Ectodermal cell (in vitro differentiated cells): ENCODE results near the gene ITGB1BP1.
A peak's percentile ranks its signal among the peaks of the same experiment; 100 is the strongest.
"Not testable (repeated sequence)": the region's sequence is repeated elsewhere in the genome, so short reads cannot be mapped to it uniquely, and the experiment has no call there.

Experiments used
- H3K27ac ChIP-seq: 2 replicates; pipeline ENCODE4 v1.7.0; 2013; ENCODE audit warnings: mild to moderate bottlenecking, low read depth, low read length; ENCODE audit not compliant: insufficient read depth, poor library complexity, severe bottlenecking
- H3K27me3 ChIP-seq: 2 replicates; pipeline ENCODE4 v1.7.0; 2013; ENCODE audit warnings: mild to moderate bottlenecking, low read length; ENCODE audit not compliant: insufficient read depth, control insufficient read depth, poor library complexity, severe bottlenecking
- H3K36me3 ChIP-seq: one replicate; pipeline ENCODE4 v1.7.0; 2013; ENCODE audit warnings: low read length; ENCODE audit not compliant: control insufficient read depth, insufficient read depth
- H3K4me1 ChIP-seq: one replicate; pipeline ENCODE4 v1.7.0; 2013; ENCODE audit warnings: low read length; ENCODE audit not compliant: control insufficient read depth, insufficient read depth
- H3K4me3 ChIP-seq: 2 replicates; pipeline ENCODE4 v1.7.0; 2013; ENCODE audit warnings: low read depth, low read length, control low read depth; ENCODE audit not compliant: insufficient read depth
- H3K9me3 ChIP-seq: 2 replicates; pipeline ENCODE4 v1.7.0; 2013; ENCODE audit warnings: mild to moderate bottlenecking, low read length, moderate library complexity; ENCODE audit not compliant: control insufficient read depth
- WGBS, 2 experiments: methylation state at CpG; one replicate each; pipeline ENCODE4 v1.1.7; 2013; ENCODE audit warnings: missing lambda C conversion rate in 2 of 2; 5-methylcytosine and 5-hydroxymethylcytosine counted together

Gene ITGB1BP1

DNA sequence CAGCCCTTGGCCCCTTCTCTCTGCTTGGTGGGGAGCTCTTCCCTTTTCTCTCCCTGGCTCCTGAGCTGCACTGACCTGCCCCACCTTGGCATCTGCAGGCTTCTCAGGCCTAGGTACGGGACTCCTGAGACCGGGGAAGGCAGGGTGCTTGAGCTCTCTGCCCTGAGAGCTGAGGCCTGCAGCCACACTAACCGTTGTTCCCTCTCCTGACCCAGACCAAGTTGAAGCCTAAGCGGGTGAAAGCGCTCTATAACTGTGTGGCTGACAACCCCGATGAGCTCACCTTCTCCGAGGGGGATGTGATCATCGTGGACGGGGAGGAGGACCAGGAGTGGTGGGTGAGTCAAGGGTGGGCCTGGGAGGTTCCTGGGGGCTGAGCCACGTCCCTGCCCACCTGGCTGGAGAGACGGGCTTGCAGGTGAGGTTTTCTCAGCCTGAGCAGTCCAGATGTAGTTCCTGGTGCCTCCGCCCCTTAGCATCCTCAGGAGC is 22.2 kb downstream of the ITGB1BP1 start:
- WGBS, 2 experiments, result 92 to 94% methylated on average over 12 of the region's 12 CpGs
- no peak overlapping the region for H3K27ac ChIP-seq
- H3K4me1 ChIP-seq, result no peaks in the 10 kb centered on the region
- no peak overlapping the region for H3K4me3 ChIP-seq
- no peaks in the 10 kb centered on the region for H3K9me3 ChIP-seq
- H3K27me3 ChIP-seq, result no peaks in the 10 kb centered on the region
- peaks cover 4% of the 10 kb centered on the region for H3K36me3 ChIP-seq

DNA sequence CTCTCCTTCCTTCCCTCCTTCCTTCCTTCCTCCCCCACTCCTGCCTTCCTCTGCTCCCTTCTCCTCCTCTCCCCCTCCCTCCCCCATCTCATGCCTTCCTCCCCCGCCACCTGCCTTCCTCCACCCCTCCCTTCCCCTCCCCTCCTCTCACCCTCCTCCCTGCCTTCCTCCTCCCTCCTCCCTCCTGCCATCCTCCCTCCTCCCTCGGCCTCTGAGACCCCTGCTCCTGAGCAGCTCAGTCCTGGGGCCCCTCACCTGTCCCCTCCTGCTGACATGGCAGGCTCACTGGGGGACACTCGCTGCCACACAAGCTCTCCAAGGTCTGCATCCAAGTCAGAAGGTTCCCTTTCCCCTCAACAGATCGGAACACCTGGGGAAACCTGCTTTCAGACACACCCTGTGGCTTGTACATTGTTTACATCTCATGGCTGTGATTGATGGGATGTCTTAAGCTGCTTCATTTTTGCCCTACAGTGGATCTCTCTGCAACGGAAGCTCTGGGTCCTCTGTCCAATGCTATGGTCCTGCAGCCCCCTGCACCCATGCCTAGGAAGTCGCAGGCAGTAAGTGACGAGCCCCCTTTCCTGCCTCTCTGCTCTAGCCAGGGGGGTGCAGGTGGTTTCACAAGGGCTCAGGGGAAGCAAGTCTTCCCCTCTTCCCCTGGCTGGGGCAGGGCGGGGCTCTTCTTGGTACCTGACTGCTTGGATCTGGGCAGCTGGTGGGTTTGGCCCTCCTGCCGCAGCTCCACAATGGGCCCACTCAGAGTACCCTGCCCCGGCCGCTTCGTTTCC is 22.9 kb downstream of the ITGB1BP1 start:
- Histone ChIP-seq H3K27me3 (no peaks in the 10 kb centered on the region), H3K27ac (no peak overlapping the region), H3K4me3 (no peak overlapping the region), H3K4me1 (no peaks in the 10 kb centered on the region), H3K9me3 (no peaks in the 10 kb centered on the region), H3K36me3 (peaks cover 4% of the 10 kb centered on the region)
- 77 to 81% methylated on average over 11 to 12 of the region's 12 CpGs for WGBS, 2 experiments

DNA sequence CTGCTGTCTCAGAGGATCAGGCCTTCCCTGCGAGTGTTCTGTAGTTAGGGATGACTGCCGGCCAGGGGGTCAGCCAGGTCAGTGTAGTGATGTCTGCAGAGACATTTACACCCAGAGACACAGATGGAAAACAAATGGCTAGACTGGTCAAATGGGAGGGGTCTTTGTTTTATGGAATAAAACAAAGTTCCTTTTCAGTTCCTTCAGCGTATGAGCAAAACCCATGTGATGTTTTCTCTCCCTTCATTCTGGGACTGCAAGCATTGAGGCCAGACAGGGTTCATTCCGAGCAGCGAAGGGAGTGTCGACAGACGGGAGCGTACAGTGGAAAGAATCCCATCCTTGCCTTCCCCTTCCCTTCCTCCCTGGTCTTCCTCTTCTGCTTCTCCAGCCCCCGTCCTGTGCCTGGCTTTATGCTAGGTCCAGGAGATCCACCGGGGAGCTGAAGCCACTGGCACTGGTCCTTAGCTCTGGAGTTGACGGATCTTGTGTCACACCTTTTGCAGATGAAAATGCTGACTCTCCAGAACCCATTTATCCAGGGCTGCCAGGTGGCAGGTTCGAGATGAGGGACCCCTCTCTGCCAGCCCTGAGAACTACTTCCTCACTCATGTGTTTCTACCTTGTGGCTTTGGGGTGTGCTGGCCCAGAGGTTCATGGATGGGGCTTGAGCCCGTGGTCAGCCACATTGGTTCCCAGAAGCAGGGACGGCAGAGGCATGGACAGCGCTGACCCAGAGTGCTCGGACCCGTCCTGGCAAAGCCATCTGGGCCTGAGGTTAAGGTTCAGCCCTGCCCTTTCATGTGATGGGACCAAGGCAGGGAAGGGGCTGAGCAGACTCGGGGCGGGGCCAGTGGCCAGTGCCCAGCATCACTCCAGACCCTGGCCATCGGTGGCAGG is 24.2 kb downstream of the ITGB1BP1 start:
- no peak overlapping the region for H3K4me3 ChIP-seq
- H3K9me3 ChIP-seq, result no peaks in the 10 kb centered on the region
- H3K27ac ChIP-seq, result peak overlapping the region; percentile 8
- 92 to 93% methylated on average over 20 of the region's 20 CpGs for WGBS, 2 experiments
- peaks cover 8% of the 10 kb centered on the region for H3K36me3 ChIP-seq
- no peaks in the 10 kb centered on the region for H3K27me3 ChIP-seq
- H3K4me1 ChIP-seq, result no peaks in the 10 kb centered on the region

DNA sequence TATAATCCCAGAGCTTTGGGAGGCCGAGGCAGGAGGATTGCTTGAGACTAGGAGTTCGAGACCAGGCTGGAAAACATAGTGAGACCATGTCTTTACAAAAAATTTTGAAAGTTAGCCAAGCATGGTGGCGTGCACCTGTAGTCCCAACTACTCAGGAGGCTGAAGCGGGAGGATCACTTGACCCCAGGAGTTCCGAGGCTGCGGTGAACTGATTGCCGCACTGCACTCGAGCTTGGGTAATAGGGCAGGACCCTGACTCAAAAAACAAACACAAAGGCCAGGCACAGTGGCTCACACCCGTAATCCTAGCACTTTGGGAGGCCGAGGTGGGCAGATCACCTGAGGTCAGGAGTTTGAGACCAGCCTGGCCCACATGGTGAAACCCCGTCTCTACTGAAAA is 25.1 kb downstream of the ITGB1BP1 start:
- not testable (repeated sequence) for H3K4me3 ChIP-seq, H3K9me3 ChIP-seq, H3K27me3 ChIP-seq, H3K27ac ChIP-seq, H3K4me1 ChIP-seq, H3K36me3 ChIP-seq
- WGBS, 2 experiments, result 94 to 95% methylated on average over 11 of the region's 11 CpGs

DNA sequence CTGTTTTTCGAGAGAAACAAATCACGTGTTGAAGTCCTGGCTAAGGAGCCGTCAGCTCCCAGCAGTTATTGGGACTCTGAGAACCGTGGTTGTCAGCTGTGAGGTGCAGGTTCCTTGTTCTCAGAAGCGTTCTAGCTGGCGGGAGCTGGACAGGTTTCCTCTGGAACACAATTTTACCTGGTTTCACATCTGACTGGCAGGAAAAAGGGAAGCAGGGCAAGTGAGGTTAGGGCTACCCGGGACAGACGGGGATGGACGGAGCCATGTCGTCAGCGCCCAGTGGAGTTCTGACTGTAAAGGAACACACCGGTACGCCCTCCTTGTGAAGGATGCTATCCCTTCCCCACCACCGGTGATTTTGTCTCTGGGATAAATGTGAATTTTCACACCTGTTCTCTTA is 26.1 kb downstream of the ITGB1BP1 start:
- Histone ChIP-seq H3K36me3 (peaks cover 4% of the 10 kb centered on the region), H3K4me3 (no peak overlapping the region), H3K4me1 (peaks cover 15% of the 10 kb centered on the region), H3K27ac (no peak overlapping the region), H3K27me3 (no peaks in the 10 kb centered on the region), H3K9me3 (no peaks in the 10 kb centered on the region)
- WGBS, 2 experiments, result 96 to 97% methylated on average over 14 of the region's 14 CpGs

DNA sequence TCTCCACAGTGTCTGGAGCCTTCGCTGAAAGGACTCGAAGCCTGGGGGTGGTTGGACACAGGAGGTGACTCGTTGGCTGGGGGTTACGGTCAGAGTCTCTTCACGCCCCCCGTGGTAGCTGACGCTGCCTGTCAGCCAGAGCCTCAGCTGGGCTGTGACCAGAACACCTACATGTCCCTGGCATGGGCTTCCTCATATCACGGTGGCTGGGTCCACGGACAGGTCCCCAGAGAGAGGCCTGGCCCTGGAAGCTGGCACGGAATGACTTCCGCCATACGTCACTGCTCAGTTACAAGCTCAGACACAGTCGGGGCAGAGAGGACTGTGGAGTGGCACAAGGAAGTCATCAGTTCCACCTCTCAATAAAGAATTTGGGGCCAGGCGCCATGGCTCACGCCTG is 28.5 kb downstream of the ITGB1BP1 start:
- no peaks in the 10 kb centered on the region for H3K27me3 ChIP-seq
- H3K36me3 ChIP-seq, result peaks cover 4% of the 10 kb centered on the region
- H3K4me3 ChIP-seq, result no peak overlapping the region
- peaks cover 18% of the 10 kb centered on the region for H3K4me1 ChIP-seq
- WGBS, 2 experiments, result 96 to 97% methylated on average over 15 of the region's 15 CpGs
- no peak overlapping the region for H3K27ac ChIP-seq
- H3K9me3 ChIP-seq, result no peaks in the 10 kb centered on the region

DNA sequence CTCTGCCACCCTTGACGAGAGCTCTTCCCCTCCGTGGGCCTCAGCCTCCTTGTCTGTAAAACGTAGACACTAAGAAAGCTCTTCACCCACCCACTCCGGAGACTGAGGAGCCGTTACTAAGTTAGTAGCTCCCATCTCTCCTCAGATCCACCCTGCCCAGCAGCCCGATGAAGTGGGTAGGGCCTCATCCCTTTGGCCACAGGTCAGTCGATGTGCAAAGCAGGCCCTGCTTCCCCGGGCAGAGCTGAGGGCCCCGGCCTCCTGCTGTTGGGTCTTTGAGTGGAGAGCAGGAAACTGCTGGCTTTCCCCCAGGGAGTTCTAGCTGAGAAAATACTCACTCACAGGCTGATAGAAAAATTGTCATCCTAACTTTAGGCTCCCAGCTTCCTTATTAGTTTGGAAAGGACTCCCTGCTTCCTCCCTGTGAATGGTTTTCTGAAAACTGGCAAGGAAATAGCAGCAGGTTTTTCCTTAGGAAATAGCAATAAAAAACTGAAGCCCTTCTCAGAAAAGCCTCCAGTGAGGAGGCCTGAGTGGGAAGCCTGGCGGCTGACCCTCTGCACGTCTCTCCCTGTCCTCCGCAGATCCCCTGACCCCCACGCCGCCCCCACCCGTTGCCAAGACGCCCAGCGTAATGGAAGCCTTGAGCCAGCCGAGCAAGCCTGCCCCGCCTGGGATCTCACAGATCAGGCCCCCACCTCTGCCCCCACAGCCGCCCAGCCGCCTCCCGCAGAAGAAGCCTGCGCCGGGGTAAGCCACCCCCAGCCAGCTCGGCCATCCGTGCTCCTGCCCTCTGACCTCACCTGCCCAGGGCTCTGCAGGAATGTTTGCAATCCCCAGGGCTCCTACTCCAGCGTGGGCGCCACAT is 30.2 kb downstream of the ITGB1BP1 start:
- peaks cover 4% of the 10 kb centered on the region for H3K36me3 ChIP-seq
- 46 to 49% methylated on average over 28 of the region's 28 CpGs for whole genome bisulfite sequencing, 2 experiments
- peaks cover 18% of the 10 kb centered on the region for H3K4me1 ChIP-seq
- H3K9me3 ChIP-seq, result no peaks in the 10 kb centered on the region
- H3K27ac ChIP-seq, result peak overlapping the region; percentile 16
- H3K27me3 ChIP-seq, result no peaks in the 10 kb centered on the region
- no peak overlapping the region for H3K4me3 ChIP-seq

DNA sequence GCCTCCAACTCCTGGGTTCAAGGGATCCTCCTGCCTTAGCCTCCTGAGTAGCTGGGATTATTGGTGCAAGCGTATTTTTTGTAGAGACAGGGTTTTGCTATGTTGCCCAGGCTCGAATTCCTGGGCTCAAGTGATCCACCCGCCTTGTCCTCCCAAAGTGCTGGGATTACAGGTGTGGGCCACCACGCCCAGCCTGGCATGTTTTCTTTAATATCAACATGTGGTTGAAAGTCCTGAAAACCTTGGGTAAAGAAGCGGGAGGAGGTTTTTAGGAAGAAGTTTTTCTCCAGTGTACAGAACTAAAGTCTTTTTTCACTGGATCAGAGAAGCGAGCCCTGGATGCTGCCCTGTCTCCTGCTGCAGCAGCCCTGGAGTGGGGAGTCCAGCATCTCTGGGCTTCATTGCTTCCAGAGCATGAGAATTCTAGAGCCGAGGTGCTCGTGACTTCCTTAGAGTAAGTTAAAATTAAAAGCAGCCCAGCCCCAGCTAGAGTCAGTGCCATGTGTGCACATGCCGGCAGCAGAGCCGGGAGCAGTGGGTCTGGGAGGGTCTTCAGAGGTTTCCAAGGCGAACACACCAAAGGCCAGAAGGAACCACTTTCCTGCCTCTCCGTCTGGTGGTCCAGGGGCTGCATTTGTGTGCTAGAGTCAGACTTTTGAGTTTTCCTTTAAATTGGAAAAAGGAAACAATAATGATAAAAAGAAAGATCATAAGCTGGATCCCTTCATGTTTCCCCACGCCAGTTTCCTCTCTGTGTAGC is 31.2 kb downstream of the ITGB1BP1 start:
- Histone ChIP-seq H3K4me3 (no peak overlapping the region), H3K36me3 (peaks cover 4% of the 10 kb centered on the region), H3K9me3 (no peaks in the 10 kb centered on the region), H3K4me1 (peaks cover 18% of the 10 kb centered on the region), H3K27me3 (no peaks in the 10 kb centered on the region), H3K27ac (no peak overlapping the region)
- WGBS, 2 experiments, result 91 to 94% methylated on average over 13 of the region's 13 CpGs

DNA sequence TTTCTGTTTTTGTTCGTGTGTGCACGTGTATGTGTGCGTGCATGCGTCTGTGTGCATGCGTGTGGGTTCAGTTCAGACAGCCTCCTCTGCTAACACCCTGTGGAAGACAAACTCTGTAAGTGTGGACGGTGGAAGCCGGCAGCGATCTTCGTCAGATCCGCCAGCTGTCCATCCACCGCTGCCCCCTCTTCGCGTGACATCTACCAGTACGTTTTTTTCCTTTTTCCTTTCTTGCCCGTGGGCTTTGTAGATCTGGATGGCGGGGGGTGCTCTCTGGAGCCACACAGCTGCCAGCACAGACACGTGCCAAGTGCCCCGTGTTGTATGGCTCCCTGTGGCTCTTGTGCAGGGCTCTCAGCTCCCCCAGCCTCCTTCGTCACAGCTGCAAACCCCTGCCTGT is 32.3 kb downstream of the ITGB1BP1 start:
- Histone ChIP-seq H3K9me3 (no peaks in the 10 kb centered on the region), H3K27ac (no peak overlapping the region), H3K4me1 (peaks cover 18% of the 10 kb centered on the region), H3K36me3 (peaks cover 4% of the 10 kb centered on the region), H3K4me3 (no peak overlapping the region), H3K27me3 (no peaks in the 10 kb centered on the region)
- 91 to 96% methylated on average over 19 of the region's 19 CpGs for WGBS, 2 experiments
